GM23248 (cell line): ENCODE measurements around the gene MPDU1. TPM values are rescaled to one million over a fixed set of nuclear protein-coding genes. Genes with fewer than 3 reads are reported as not detected.

ENCODE experiments used
- DNase-seq: peaks from one replicate; pipeline ENCODE4 v3.0.0-alpha.2; 2015
- H2AFZ ChIP-seq: fragments of 200-600 bp; sonication (generic); 2 replicates; pipeline ENCODE4 v1.6.1; 2016; ENCODE audit warnings: antibody characterized with exemption
- H3F3A ChIP-seq: fragments of 200-600 bp; sonication (generic); 2 replicates; pipeline ENCODE4 v1.6.1; 2016; ENCODE audit warnings: mild to moderate bottlenecking, antibody characterized with exemption, mixed run types; ENCODE audit not compliant: insufficient read depth
- H3K27ac ChIP-seq: fragments of 200-600 bp; sonication (generic); 2 replicates; pipeline ENCODE4 v1.5.1; 2016; ENCODE audit warnings: mild to moderate bottlenecking
- H3K27me3 ChIP-seq: fragments of 200-600 bp; sonication (generic); replicated peaks from 2 replicates; pipeline ENCODE4 v1.6.1; 2016; ENCODE audit warnings: mild to moderate bottlenecking; ENCODE audit not compliant: insufficient read depth
- H3K36me3 ChIP-seq: fragments of 200-600 bp; sonication (generic); 2 replicates; pipeline ENCODE4 v1.6.1; 2016; ENCODE audit warnings: low read depth, mild to moderate bottlenecking
- H3K4me1 ChIP-seq: fragments of 200-600 bp; sonication (generic); 2 replicates; pipeline ENCODE4 v1.6.1; 2016; ENCODE audit warnings: mild to moderate bottlenecking; ENCODE audit not compliant: insufficient read depth
- H3K4me2 ChIP-seq: fragments of 200-600 bp; sonication (generic); one replicate; pipeline ENCODE4 v1.6.1; 2016; ENCODE audit warnings: mild to moderate bottlenecking; ENCODE audit not compliant: unreplicated experiment
- H3K4me3 ChIP-seq: fragments of 200-600 bp; sonication (generic); 2 replicates; pipeline ENCODE4 v1.5.1; 2016; ENCODE audit warnings: mild to moderate bottlenecking
- H3K79me2 ChIP-seq: fragments of 200-600 bp; sonication (generic); 2 replicates; pipeline ENCODE4 v1.6.1; 2016; ENCODE audit warnings: mild to moderate bottlenecking; ENCODE audit not compliant: insufficient read depth
- H3K9ac ChIP-seq: fragments of 200-600 bp; sonication (generic); 2 replicates; pipeline ENCODE4 v1.6.1; 2016; ENCODE audit warnings: mild to moderate bottlenecking
- H3K9me2 ChIP-seq: fragments of 200-600 bp; sonication (generic); 2 replicates; pipeline ENCODE4 v1.6.1; 2016; ENCODE audit warnings: mixed run types, mild to moderate bottlenecking, moderate library complexity; ENCODE audit not compliant: insufficient read depth
- H3K9me3 ChIP-seq: fragments of 200-600 bp; sonication (generic); one replicate; pipeline ENCODE4 v1.6.1; 2017; ENCODE audit warnings: low read depth
- H4K20me1 ChIP-seq: fragments of 200-600 bp; sonication (generic); 2 replicates; pipeline ENCODE4 v1.6.0; 2016; ENCODE audit not compliant: insufficient read depth
- EZH2 ChIP-seq: fragments of 200-600 bp; sonication (generic); IDR thresholded peaks from 2 replicates; pipeline ENCODE4 v1.6.1; 2018; ENCODE audit warnings: antibody characterized with exemption, mild to moderate bottlenecking; ENCODE audit not compliant: insufficient read depth, poor library complexity, severe bottlenecking
- EZH2phosphoT487 ChIP-seq: fragments of 200-600 bp; sonication (generic); IDR thresholded peaks from 2 replicates; pipeline ENCODE4 v1.6.1; 2018; ENCODE audit warnings: antibody characterized with exemption, moderate library complexity, mild to moderate bottlenecking, low read depth; ENCODE audit not compliant: insufficient read depth
- WGBS, 2 experiments: methylation state at CpG; one replicate each; pipeline ENCODE4 v1.1.6; 2015 to 2017; ENCODE audit warnings: low lambda C conversion rate in 2 of 2, low coverage in 1 of 2; ENCODE audit errors: missing lambda C conversion rate in 2 of 2; 5-methylcytosine and 5-hydroxymethylcytosine counted together
- in situ Hi-C: fragments of 300-500 bp; cut with MboI; formaldehyde crosslinking; loops from 2 replicates; pipeline ENCODE4 v1.15.0; 2020
- polyA plus RNA-seq: library from polyadenylated mRNA; unstranded; fragments of >200 nt; fragmentation: Nextera tagmentation; extraction: Ambion mirVana; gene quantifications from 2 replicates; pipeline ENCODE4 v1.2.1, GENCODE V29; 2016
- total RNA-seq: library from RNA; depleted of rRNA; stranded (reverse); fragments of >200 nt; shearing (Covaris generic); gene quantifications from 2 replicates; pipeline ENCODE4 v1.2.3, GENCODE V29; 2014

MPDU1 gene
- total and polyA plus RNA-seq, 2 experiments from 2014 or later: 65.9 to 195 TPM

- Histone ChIP-seq H3K27ac (peak within 1 kb of the TSS; percentile 82), H4K20me1 (no peaks in the 10 kb centered on the region; the same call in 1 of the 2 replicates), H3K4me2 (peak within 1 kb of the TSS; percentile 99), H3K27me3 (no peaks in the 10 kb centered on the region), H3K79me2 (peaks cover 47% of the 10 kb centered on the region), H3K9me2 (no peaks in the 10 kb centered on the region), H3K4me3 (peak within 1 kb of the TSS; percentile 85), H3K4me1 (peaks cover 26% of the 10 kb centered on the region), H3K9me3 (no peaks in the 10 kb centered on the region), H3K36me3 (0 out of 2 replicates have a peak, but pooled peaks cover 9% of the 10 kb centered on the region), H3F3A (0 out of 2 replicates have a peak, but pooled peaks cover 6% of the 10 kb centered on the region), H2AFZ (peak within 1 kb of the TSS; percentile 96), H3K9ac (peak within 1 kb of the TSS; percentile 91)
- in situ Hi-C loops: no loop called here
- peak; percentile 100 for DNase-seq
- TF ChIP-seq EZH2phosphoT487 (no peak), EZH2 (no peak)
- 1 to 2% methylated on average over 51 to 59 of the region's 93 CpGs for WGBS, 2 experiments
Measured at GRCh38 chr17:7614425-7615264, 31.0 kb downstream of the MPDU1 start, which contains the start of gene FXR2. Gene FXR2 (minus strand): TSS chr17:7614897. CDS start chr17:7614532, 365 bp downstream.

- peak overlapping the region; percentile 63 for H3K27ac ChIP-seq
- H3K9ac ChIP-seq: peak overlapping the region; percentile 76
Measured at GRCh38 chr17:7615265-7615747, 31.7 kb downstream of the MPDU1 start.

GRCh38 chr17:7618608-7619007 is 35.0 kb downstream of the MPDU1 start:
- Histone ChIP-seq H3K79me2 (peaks cover 8% of the 10 kb centered on the region), H3K4me1 (peaks cover 2% of the 10 kb centered on the region), H3K27ac (no peak overlapping the region), H3K4me2 (no peak overlapping the region), H3K4me3 (no peak overlapping the region), H3K27me3 (no peaks in the 10 kb centered on the region), H4K20me1 (no peaks in the 10 kb centered on the region), H3K9me3 (no peaks in the 10 kb centered on the region), H3K36me3 (no peaks in the 10 kb centered on the region), H3K9me2 (no peaks in the 10 kb centered on the region), H3K9ac (no peak overlapping the region), H3F3A (0 out of 2 replicates have a peak, but pooled peaks cover 5% of the 10 kb centered on the region), H2AFZ (no peak overlapping the region)
- in situ Hi-C loops: no loop called here
- DNase-seq: no peak
- no peak for TF ChIP-seq EZH2phosphoT487
- no peak for TF ChIP-seq EZH2
- WGBS, 2 experiments: 81 to 84% methylated on average over 5 of the region's 5 CpGs

More at GRCh38 chr17:7615265-7615747, 31.7 kb downstream of the MPDU1 start:
- Histone ChIP-seq H3K9me3 (no peaks in the 10 kb centered on the region), H3K79me2 (peaks cover 41% of the 10 kb centered on the region), H2AFZ (peak overlapping the region; percentile 96), H3K9me2 (no peaks in the 10 kb centered on the region), H3K4me2 (peak overlapping the region; percentile 78), H3K4me1 (peaks cover 26% of the 10 kb centered on the region), H3K4me3 (peak overlapping the region; percentile 74), H4K20me1 (no peaks in the 10 kb centered on the region; the same call in 1 of the 2 replicates), H3F3A (0 out of 2 replicates have a peak, but pooled peaks cover 6% of the 10 kb centered on the region), H3K27me3 (no peaks in the 10 kb centered on the region), H3K36me3 (0 out of 2 replicates have a peak, but pooled peaks cover 9% of the 10 kb centered on the region)
- in situ Hi-C loops: no loop called here
- no peak for DNase-seq
- 1 to 3% methylated on average over 24 to 28 of the region's 28 CpGs for WGBS, 2 experiments
- no peak for TF ChIP-seq EZH2
- TF ChIP-seq EZH2phosphoT487: no peak

GRCh38 chr17:7620835-7621234 is 37.2 kb downstream of the MPDU1 start:
- Histone ChIP-seq H4K20me1 (no peaks in the 10 kb centered on the region), H3K79me2 (no peaks in the 10 kb centered on the region), H3K36me3 (no peaks in the 10 kb centered on the region), H3K4me2 (no peak overlapping the region), H3K27me3 (no peaks in the 10 kb centered on the region), H3K4me1 (no peaks in the 10 kb centered on the region), H3F3A (no peaks in the 10 kb centered on the region), H2AFZ (no peak overlapping the region), H3K27ac (no peak overlapping the region), H3K9ac (no peak overlapping the region), H3K9me3 (no peaks in the 10 kb centered on the region), H3K4me3 (no peak overlapping the region), H3K9me2 (no peaks in the 10 kb centered on the region)
- no peak for DNase-seq
- in situ Hi-C loops: no loop called here
- WGBS, 2 experiments: 93 to 96% methylated on average over 8 of the region's 8 CpGs
- TF ChIP-seq EZH2phosphoT487 (no peak), EZH2 (no peak)
